Measurements from ENCODE around the gene RSPRY1. TPM values are rescaled to one million over a fixed set of nuclear protein-coding genes. Genes with fewer than 3 reads are reported as not detected.

Gene RSPRY1
- total and polyA plus RNA-seq, 2 of the 8 experiments (the other 6 are each of a cell fraction or from before 2014, with no cell fraction given): 11.5 to 32.5 TPM

DNA sequence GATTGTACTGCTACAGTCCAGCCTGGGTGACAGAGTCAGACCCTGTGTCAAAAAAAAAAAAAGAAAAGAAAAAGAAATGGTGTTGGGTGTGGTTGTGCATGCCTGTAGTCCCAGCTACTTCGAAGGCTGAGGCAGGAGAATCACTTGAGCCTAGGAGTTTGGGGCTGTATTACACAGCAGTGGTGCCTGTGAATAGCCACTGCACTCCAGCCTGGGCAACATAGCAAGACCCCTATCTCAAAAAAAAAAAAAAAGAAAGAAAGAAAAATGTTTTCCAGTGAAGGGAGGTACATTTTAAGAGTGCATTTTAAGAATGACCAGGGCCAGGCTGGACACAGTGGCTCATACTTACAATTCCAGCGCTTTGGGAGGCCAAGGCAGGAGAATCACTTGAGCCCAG lies 65.2 kb downstream of the RSPRY1 start:
- POLR2A ChIA-PET (ENCODE audit: partially characterized antibody): no interaction called here
- Histone ChIP-seq H2BK15ac (ENCODE audit: low read length) (no peak overlapping the region), H3K79me2 (ENCODE audit: control insufficient read depth in 1 of 2, insufficient read depth in 2 of 2, low read length in 2 of 2) (no peaks in the 10 kb centered on the region), H3K23ac (ENCODE audit: insufficient read length) (no peak overlapping the region), H3K4me3 (ENCODE audit: extremely low read depth in 1 of 4, insufficient read depth in 2 of 4, low read depth in 3 of 4, low read length in 4 of 4) (no peak overlapping the region), H3K9ac (replicated peaks in 1 of 4; ENCODE audit: extremely low read depth in 1 of 4, low read depth in 3 of 4, low read length in 3 of 4) (no peak overlapping the region), H3K56ac (replicated peaks; ENCODE audit: insufficient read length, low read depth, low read length) (no peak overlapping the region), H2BK12ac (ENCODE audit: low read depth, low read length) (no peak overlapping the region), H2BK120ac (replicated peaks; ENCODE audit: low read depth, low read length) (no peak overlapping the region), H2BK5ac (ENCODE audit: low read depth, low read length) (no peak overlapping the region), H3K23me2 (ENCODE audit: low read depth, low read length) (no peaks in the 10 kb centered on the region), H2AFZ (ENCODE audit: low read length) (no peak overlapping the region), H3K36me3 (ENCODE audit: control insufficient read depth in 2 of 4, insufficient read depth in 4 of 4, low read length in 3 of 4) (peaks cover 4 to 12% (median 7%) of the 10 kb centered on the region in 4 experiments; a peak in 5 of 8 replicates), H2AK5ac (ENCODE audit: low read depth, low read length) (no peak overlapping the region), H3K18ac (ENCODE audit: extremely low read depth, low read length) (no peak overlapping the region), H3K27ac (ENCODE audit: low read depth, low read length) (no peak overlapping the region), H3K14ac (ENCODE audit: insufficient read length) (no peak overlapping the region), H3K4ac (replicated peaks; ENCODE audit: insufficient read length, low read depth, low read length) (no peak overlapping the region), H4K20me1 (replicated peaks in 1 of 2; ENCODE audit: control insufficient read depth in 1 of 2, insufficient read depth in 2 of 2, low read length in 2 of 2) (peaks cover 0 to 2% of the 10 kb centered on the region in 2 experiments), H4K5ac (ENCODE audit: insufficient read length, low read depth, low read length) (no peak overlapping the region), H3K4me1 (replicated peaks in 1 of 4; ENCODE audit: control insufficient read depth in 3 of 4, insufficient read depth in 4 of 4, low read length in 3 of 4) (no peaks in the 10 kb centered on the region), H3K79me1 (ENCODE audit: low read depth, low read length) (no peaks in the 10 kb centered on the region; the same call in 1 of the 2 replicates), H4K8ac (ENCODE audit: extremely low read depth, insufficient read depth, low read length) (no peak overlapping the region), H3K4me2 (ENCODE audit: insufficient read depth in 1 of 2, low read depth in 2 of 2, low read length in 2 of 2) (no peak overlapping the region), H3K9me3 (ENCODE audit: insufficient read depth in 2 of 2, low read depth in 1 of 2, low read length in 1 of 2) (no peaks in the 10 kb centered on the region), H4K91ac (replicated peaks; ENCODE audit: insufficient read length, low read length) (no peak overlapping the region), H2BK20ac (ENCODE audit: low read length) (no peak overlapping the region), H3K27me3 (replicated peaks in 1 of 4; ENCODE audit: control insufficient read depth in 3 of 4, extremely low read depth in 1 of 4, insufficient read depth in 3 of 4, low read length in 3 of 4) (no peaks in the 10 kb centered on the region)
- FAIRE-seq (no peak), DNase-seq (ENCODE audit: low read depth in 1 of 2, low spot score in 2 of 2) (no peak)
- WGBS, 2 experiments (ENCODE audit: extremely low coverage in 1 of 2, insufficient coverage in 1 of 2, insufficient read length in 1 of 2, insufficient replicate concordance in 2 of 2, low coverage in 1 of 2, low lambda C conversion rate in 2 of 2, missing lambda C conversion rate in 1 of 2): 100% methylated on average over 2 of the region's 2 CpGs; no CpG with 5 or more reads in 1 of the 2 experiments
- TF ChIP-seq, protein P1, sequence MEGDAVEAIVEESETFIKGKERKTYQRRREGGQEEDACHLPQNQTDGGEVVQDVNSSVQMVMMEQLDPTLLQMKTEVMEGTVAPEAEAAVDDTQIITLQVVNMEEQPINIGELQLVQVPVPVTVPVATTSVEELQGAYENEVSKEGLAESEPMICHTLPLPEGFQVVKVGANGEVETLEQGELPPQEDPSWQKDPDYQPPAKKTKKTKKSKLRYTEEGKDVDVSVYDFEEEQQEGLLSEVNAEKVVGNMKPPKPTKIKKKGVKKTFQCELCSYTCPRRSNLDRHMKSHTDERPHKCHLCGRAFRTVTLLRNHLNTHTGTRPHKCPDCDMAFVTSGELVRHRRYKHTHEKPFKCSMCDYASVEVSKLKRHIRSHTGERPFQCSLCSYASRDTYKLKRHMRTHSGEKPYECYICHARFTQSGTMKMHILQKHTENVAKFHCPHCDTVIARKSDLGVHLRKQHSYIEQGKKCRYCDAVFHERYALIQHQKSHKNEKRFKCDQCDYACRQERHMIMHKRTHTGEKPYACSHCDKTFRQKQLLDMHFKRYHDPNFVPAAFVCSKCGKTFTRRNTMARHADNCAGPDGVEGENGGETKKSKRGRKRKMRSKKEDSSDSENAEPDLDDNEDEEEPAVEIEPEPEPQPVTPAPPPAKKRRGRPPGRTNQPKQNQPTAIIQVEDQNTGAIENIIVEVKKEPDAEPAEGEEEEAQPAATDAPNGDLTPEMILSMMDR (IDR thresholded peaks at IDR 0.05; ENCODE audit: control extremely low read depth in 1 of 3, insufficient read depth in 1 of 3, low read depth in 1 of 3, low read length in 3 of 3): no peak
- TF ChIP-seq NRF1 (IDR thresholded peaks at IDR 0.05; ENCODE audit: low read depth, low read length): no peak
- CTCF ChIA-PET (ENCODE audit: partially characterized antibody): no interaction called here

Data from H1 (cell line).